Measurements from ENCODE around the gene IL2RA. TPM values are rescaled to one million over a fixed set of nuclear protein-coding genes. Genes with fewer than 3 reads are reported as not detected.

IL2RA gene
- total RNA-seq, 1 donor from 2014 or later = not detected

DNA sequence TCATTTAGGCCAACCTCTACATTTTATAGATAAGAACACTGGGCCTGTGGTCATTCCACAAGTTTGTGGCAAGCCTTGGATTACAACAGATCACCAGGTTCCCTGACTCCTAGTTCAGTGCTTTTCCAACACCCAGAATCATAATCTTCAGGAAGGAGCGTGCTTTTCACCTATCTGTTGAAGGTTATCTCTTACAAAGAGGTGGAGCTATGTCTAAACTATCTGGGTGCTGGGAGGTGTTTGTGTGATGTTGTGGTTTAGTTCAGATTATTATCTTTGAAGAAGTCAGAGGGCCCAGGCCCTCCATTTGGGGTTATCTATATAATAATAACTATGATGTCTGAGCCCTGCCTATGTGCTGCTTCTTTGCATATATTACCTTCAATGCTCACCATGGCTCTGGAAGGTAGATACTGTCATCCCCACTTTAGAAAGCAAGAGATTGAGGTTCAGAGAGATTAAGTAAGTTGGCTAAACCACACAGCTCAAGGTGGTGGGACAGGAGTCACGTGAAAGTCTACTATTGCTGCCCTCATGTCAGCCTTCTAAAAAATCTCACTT is 24.0 kb downstream of the IL2RA start:
- no peak for DNase-seq

DNA sequence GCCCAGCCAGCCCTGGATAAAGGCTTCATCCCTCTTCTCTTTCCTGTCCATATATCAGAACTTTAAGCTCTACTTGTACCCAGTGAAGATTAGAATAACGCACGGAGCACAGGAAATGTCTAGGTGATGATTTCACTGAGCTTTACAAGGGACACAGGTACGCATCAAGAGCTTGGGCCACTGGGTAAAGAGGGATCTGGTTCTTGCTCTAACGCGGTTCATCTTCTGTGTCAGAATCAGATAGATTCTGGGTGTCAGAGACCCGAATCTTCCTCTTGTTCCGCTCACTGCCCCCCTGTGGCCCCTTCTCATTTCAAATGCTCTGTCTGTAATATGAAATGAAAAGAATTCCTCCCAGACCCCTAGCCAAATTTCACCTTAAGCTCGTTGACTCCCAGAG is 24.7 kb downstream of the IL2RA start:
- no peak for DNase-seq

GRCh38 chr10:6036861-6037321 is 25.3 kb downstream of the IL2RA start:
- no peak for DNase-seq

GRCh38 chr10:6035931-6036575 is 26.1 kb downstream of the IL2RA start:
- DNase-seq = no peak

- DNase-seq = no peak
These were observed 26.9 kb downstream of the IL2RA start for GRCh38 chr10:6035101-6035834.

DNA sequence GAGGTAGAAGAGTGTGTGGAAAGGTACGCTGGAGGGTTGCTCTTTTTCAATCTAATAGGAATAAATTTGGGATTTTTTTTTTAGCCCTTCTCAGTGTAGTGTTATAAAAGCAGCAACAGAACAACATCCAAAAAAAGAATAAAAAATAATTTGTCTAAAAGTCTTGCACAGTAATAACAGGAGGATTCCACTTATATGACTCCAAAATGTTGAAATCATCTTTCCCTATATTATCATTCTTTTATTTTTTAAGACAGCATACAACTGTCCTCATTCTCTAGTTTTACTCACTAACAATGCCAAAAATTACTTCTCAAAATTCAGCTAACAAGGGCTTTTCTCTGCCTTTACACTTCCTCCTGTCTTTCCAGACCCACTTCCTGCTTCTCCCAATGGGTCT is 27.8 kb downstream of the IL2RA start:
- no peak for DNase-seq

GRCh38 chr10:6033954-6034353 is 28.2 kb downstream of the IL2RA start:
- no peak for DNase-seq

GRCh38 chr10:6030940-6031339 is 31.2 kb downstream of the IL2RA start:
- DNase-seq = no peak

DNA sequence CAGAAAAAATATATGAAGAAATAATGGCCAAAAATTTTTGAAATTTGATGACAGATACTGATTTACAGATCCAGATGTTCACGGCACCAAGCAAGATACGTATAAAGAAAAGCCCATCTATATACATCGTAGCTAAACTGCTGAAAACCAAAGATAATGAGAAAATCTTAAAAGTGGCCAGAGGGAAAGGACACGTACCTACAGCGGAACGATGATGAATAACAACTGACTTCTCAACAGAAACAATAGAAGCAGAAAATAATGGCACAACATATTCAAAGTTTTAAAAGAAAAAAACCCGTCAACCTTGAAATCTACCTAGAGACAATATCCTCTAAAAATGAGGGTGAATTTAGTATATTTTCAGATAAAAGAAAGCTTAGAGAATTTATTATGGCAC is 31.9 kb downstream of the IL2RA start:
- DNase-seq = no peak

DNA sequence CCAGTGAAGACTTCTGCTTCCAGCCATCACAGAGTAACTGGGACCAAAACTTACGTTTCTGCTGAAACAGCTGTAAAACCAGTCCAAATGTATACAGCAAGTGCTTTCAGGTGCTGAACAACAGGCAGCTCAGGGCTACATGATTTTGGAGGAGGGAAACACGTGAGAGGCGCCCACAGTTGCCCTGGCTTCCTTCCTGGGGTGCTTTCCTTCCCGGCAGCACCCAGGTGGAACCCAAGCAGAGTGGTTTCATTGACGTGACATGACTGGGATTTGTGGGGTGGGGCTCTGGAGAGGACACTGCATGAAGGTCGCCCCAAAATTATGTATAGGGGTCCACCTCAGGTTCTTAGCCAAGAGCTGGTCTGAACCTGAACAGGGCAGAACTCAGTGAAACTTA is 34.2 kb downstream of the IL2RA start:
- no peak for DNase-seq

DNA sequence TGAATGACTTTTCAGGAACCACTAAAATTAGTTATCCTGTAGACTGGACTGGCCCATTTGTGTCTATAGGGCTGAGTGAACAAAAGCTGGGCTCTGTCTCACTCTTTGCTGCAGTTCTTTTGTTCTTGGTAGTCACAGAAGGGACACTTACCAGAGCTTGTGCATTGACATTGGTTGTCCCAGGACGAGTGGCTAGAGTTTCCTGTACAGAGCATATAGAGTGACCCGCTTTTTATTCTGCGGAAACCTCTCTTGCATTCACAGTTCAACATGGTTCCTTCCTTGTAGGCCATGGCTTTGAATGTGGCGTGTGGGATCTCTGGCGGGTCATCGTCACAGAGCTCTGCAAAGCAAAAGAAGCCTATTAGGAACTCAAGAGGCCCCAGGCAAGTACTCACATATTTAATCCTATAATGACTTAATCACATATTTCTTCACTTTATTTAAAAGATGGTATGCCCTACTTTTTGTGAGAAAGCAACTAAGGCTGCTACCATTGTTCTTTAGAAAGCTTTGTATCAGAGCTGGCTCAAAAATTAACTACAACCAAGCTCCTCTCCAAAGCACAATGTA is 36.4 kb downstream of the IL2RA start:
- no peak for DNase-seq

- DNase-seq = no peak
These were observed 37.9 kb downstream of the IL2RA start for GRCh38 chr10:6024334-6024682.

DNA sequence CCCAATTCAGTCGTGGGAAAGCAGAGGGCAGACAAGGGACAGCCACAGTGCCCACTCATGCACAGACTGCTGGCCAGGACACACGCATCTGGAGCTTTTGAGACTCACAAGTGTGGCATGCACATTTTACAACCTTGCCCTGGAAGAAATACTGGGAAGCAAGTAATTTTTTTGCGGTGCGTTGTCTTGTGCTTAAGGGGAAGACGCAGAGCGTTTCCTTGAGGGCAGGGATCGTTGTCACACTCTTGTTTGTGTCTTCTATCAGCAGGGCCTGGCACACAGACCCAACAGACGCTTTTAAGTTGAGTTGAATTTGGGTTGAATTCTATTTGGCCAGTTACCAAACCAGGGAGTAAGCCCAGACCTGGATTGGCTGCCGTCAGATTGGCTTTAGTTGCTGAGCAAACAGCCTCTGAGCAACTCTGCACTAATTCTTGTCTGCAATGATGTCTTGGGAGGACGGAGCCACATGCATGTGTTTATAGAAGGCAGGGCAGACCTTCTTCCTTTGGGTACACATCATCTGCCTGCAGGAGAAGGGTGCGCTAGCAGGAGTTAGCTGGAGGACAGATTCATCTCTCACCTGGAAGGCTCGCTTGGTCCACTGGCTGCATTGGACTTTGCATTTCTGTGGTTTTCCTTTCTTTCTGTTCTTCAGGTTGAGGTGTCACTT is 38.4 kb downstream of the IL2RA start:
- DNase-seq = no peak

DNA sequence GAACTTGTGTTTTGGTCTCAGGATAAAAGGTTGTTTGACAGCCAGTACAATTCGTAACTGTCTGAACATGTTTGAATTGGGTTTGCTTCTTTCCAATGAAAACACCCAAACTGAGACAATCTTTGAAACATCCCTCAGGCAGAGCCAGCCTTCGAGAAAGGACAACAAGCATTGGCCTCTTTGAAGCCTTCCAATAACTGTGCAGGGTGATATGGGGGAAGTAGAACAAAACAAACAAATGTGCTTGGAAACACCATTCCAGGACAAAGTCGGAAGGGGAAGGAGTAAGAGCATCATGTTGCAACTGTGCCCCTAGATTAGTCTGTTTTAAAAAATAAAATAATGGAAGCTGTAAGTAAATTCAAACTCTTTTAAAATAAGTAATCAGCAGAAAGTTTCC is 39.5 kb downstream of the IL2RA start:
- DNase-seq = peak; percentile 46

DNA sequence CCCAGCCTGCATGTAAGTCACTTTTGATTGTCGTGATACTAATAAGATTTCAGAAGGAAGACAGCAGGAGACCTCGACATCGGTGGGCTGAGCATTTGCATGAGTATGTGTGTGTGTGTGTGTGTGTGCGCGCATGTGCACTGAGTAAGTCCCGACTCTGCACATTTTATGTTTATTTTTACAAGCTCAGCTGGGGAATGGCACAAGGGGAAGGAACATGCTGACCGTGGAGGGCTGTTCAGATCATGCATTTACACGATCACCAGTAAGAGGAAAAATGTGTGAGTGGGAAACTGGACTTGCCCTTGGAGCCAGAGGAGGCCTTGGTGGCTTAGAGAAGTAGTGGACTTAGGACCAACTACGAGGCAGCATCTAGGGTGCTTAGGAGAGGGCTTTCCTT is 41.3 kb downstream of the IL2RA start:
- DNase-seq = peak; percentile 11

DNA sequence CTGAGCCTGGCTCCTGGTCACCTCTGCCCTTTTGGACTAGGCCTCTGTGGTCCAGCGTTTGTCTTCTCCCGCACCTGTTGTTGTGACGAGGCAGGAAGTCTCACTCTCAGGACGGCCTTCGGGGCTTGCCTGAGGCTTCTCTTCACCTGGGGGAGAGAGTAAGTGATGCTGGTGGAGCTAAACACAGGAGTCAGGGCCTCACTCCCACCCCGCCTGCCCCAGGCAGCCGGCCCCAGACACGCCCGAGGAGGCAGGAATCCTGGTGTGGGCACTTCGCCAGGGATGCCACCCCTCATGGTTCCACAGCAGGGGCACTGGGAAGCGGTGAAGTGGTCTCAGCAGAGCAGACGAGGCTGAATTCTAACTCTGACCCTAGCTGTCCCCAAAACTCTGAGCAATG is 42.4 kb downstream of the IL2RA start:
- DNase-seq = no peak

GRCh38 chr10:6019010-6019782 is 43.0 kb downstream of the IL2RA start:
- DNase-seq = no peak

DNA sequence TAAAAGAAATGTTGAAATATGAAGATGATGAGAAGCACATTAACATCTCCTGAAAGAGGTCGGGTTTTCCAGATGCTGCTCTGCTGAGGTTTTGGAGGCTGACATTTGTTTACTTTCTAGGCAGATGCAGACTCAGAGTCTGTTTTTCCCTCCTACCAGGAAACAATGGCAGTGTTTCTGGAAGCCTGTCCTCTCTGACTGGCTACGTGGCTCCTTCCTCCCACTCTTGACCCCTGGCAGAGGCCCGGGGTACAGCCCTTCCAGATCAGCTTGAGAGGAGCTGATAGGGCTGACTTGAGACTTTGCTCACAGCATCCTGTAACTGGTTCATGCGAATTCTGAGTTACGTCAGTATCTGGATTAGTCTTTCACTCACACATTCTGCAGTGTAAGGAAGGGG is 43.7 kb downstream of the IL2RA start:
- peak; percentile 28 for DNase-seq

DNA sequence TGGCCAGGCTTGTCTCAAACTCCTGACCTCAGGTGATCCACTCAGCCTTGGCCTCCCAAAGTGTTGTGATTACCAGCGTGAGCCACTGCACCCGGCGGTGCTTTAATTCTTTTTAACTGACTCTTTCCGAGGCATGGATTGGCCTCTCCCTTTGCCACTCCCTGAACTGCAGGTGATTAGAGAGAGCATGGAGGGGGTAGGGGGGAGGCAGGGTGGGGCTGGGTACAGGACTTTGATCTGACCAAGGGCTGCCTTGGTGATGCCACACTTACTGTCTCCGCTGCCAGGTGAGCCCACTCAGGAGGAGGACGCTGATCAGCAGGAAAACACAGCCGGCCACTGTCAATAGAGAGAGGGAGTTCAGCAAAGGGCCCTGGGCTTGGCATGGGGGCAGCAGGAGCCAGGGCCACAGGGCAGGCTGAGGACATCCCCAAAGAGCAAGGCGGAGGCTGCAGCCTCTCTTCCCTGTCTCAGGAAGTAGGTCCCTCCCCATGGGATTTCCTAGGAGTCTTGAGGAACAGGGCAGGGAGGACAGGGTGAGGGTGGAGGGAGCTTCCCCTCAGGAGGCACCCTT is 44.3 kb downstream of the IL2RA start:
- DNase-seq = no peak

DNA sequence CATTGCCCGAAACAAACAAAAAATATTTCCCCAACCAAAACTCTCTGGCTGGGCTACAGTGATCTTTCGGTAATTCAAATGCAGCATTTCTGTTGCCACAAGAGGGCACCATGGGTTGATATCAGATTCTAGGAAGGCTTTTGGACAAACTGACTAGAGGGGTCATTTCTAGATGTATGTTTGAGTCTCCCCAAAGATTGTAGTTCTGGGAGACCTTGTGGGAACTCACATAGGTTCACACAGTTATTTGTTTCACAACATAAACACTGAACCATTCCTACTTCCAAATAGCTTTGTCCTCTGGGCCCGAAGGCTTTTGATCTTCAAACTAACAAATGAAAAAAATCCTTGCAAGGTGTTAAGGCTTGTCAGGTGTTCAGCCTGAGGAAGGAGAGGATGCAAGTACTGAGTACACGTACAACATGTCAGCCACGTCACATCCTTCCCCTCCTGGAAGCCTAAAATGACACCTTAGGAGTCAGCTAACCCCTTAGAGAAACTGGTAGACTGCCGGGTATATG is 47.9 kb downstream of the IL2RA start:
- DNase-seq = peak; percentile 61

GRCh38 chr10:6013413-6014192 is 48.6 kb downstream of the IL2RA start:
- no peak for DNase-seq

Measured in tongue (tissue), 2 donors.